ENCODE data around the gene RSPH1.

- TF ChIP-seq CTCF (IDR thresholded peaks at IDR 0.05) (no peak), POLR2A (IDR thresholded peaks at IDR 0.05) (no peak), POLR2AphosphoS5 (IDR thresholded peaks at IDR 0.05) (no peak), EP300 (IDR thresholded peaks at IDR 0.05) (no peak)
Measured at GRCh38 chr21:42545745-42546144, 49.7 kb upstream of the RSPH1 start.
